Measurements from ENCODE around the gene AHI1. TPM values are rescaled to one million over a fixed set of nuclear protein-coding genes. Genes with fewer than 3 reads are reported as not detected.

The AHI1 gene
- total and polyA plus RNA-seq, 12 donors, result 4.1 to 19.8 (median 11.9) TPM

GRCh38 chr6:135244805-135245204, 252.7 kb downstream of the AHI1 start:
- 93 to 94% methylated on average over 6 of the region's 6 CpGs for WGBS, 2 donors
- no peak for ATAC-seq
- Histone ChIP-seq H3K27ac (no peak overlapping the region), H3K36me3 (no peaks in the 10 kb centered on the region), H3K9me3 (no peaks in the 10 kb centered on the region), H3K27me3 (no peaks in the 10 kb centered on the region), H3K4me1 (no peaks in the 10 kb centered on the region), H3K4me3 (no peak overlapping the region)
- intact Hi-C loops (cut with DNase I), result no loop called here
- no peak for DNase-seq
- TF ChIP-seq CTCF (IDR thresholded peaks at IDR 0.05), result no peak

- no peak for TF ChIP-seq CTCF (IDR thresholded peaks at IDR 0.05)
- Histone ChIP-seq H3K9me3 (no peaks in the 10 kb centered on the region), H3K4me3 (no peak overlapping the region), H3K27me3 (peaks cover 0 to 4% (median 0%) of the 10 kb centered on the region in 7 donors), H3K27ac (no peak overlapping the region), H3K36me3 (no peaks in the 10 kb centered on the region), H3K4me1 (no peaks in the 10 kb centered on the region)
- no peak for DNase-seq
- ATAC-seq, result no peak
- WGBS, 2 donors, result 82 to 83% methylated on average over 7 of the region's 7 CpGs
- intact Hi-C loops (cut with DNase I), result no loop called here
These were observed 253.4 kb downstream of the AHI1 start for GRCh38 chr6:135243871-135244796.

GRCh38 chr6:135240711-135241110, 256.8 kb downstream of the AHI1 start:
- no peak for TF ChIP-seq CTCF (IDR thresholded peaks at IDR 0.05)
- H3K4me1 ChIP-seq, result no peaks in the 10 kb centered on the region
- intact Hi-C loops (cut with DNase I), result no loop called here
- H3K27ac ChIP-seq, result no peak overlapping the region
- ATAC-seq (no peak), DNase-seq (no peak)
- peaks cover 0 to 12% (median 4%) of the 10 kb centered on the region in 7 donors for H3K27me3 ChIP-seq
- WGBS, 2 donors, result 86 to 94% methylated on average over 5 of the region's 5 CpGs
- H3K9me3 ChIP-seq, result no peaks in the 10 kb centered on the region
- no peaks in the 10 kb centered on the region for H3K36me3 ChIP-seq
- no peak overlapping the region for H3K4me3 ChIP-seq

- ATAC-seq (no peak), DNase-seq (no peak)
- H3K4me3 ChIP-seq, result no peak overlapping the region
- no peaks in the 10 kb centered on the region for H3K9me3 ChIP-seq
- 54 to 61% methylated on average over 6 of the region's 6 CpGs for WGBS, 2 donors
- peaks cover 0 to under 1% (median 0%) of the 10 kb centered on the region in 9 donors for H3K4me1 ChIP-seq
- no peak overlapping the region for H3K27ac ChIP-seq
- peaks cover 0 to 12% (median 4%) of the 10 kb centered on the region in 7 donors for H3K27me3 ChIP-seq
- intact Hi-C loops (cut with DNase I), result no loop called here
- H3K36me3 ChIP-seq, result no peaks in the 10 kb centered on the region
- no peak for TF ChIP-seq CTCF (IDR thresholded peaks at IDR 0.05)
These were observed 260.8 kb downstream of the AHI1 start for GRCh38 chr6:135236732-135237131.
